ENCODE measurements around the gene TTLL5. TPM values are rescaled to one million over a fixed set of nuclear protein-coding genes. Genes with fewer than 3 reads are reported as not detected.

Gene TTLL5
- total and polyA plus RNA-seq, 2 of the 13 experiments (the other 11 are each of a cell fraction or from before 2014, with no cell fraction given) = 11.8 to 18.8 TPM

- TF ChIP-seq ZNF775 (CRISPR knock-in tag; IDR thresholded peaks at IDR 0.05; ENCODE audit: borderline replicate concordance) (no peak), PLSCR1 (CRISPR knock-in tag; IDR thresholded peaks at IDR 0.05; ENCODE audit: borderline replicate concordance) (no peak), RAD21 (CRISPR knock-in tag; IDR thresholded peaks at IDR 0.05) (no peak), CHCHD3 (CRISPR knock-in tag; IDR thresholded peaks at IDR 0.05) (no peak), KDM5B (CRISPR knock-in tag; IDR thresholded peaks at IDR 0.05; ENCODE audit: borderline replicate concordance) (0 out of 2 replicates have a peak, but pooled peaks have one; percentile 19), BATF2 (CRISPR knock-in tag; IDR thresholded peaks at IDR 0.05) (no peak), ASH2L (IDR thresholded peaks at IDR 0.05; ENCODE audit: insufficient read length, low read depth, low read length) (peak; percentile 37), GMEB1 (CRISPR knock-in tag; IDR thresholded peaks at IDR 0.05; ENCODE audit: borderline replicate concordance) (no peak), HES4 (CRISPR knock-in tag; IDR thresholded peaks at IDR 0.05; ENCODE audit: borderline replicate concordance) (no peak), ZNF784 (CRISPR knock-in tag; IDR thresholded peaks at IDR 0.05; ENCODE audit: borderline replicate concordance) (0 out of 2 replicates have a peak, but pooled peaks have one; percentile 1), NR2F2 (IDR thresholded peaks at IDR 0.05; ENCODE audit: borderline replicate concordance, low read depth) (no peak), ZSCAN29 (CRISPR knock-in tag; conservative IDR thresholded peaks at IDR 0.05) (no peak), NFKBIZ (CRISPR knock-in tag; IDR thresholded peaks at IDR 0.05) (no peak), YY1 (IDR thresholded peaks at IDR 0.05; ENCODE audit: insufficient read depth, insufficient replicate concordance, low read depth, low read length) (no peak)
These were observed 411 bp downstream of the TTLL5 start (continued) for GRCh38 chr14:75661499-75661814.
